Measurements from ENCODE around the gene SLC35B2.

The SLC35B2 gene

GRCh38 chr6:44257025-44257752 lies at the start of gene SLC35B2:
Gene SLC35B2 (minus strand): TSS chr6:44257528. CDS start chr6:44257410, 118 bp downstream.
- DNase-seq, result peak; percentile 69

- no peak for DNase-seq
These were observed 49.4 kb upstream of the SLC35B2 start for GRCh38 chr6:44306710-44307109.

- no peak for DNase-seq
These were observed 47.9 kb upstream of the SLC35B2 start for GRCh38 chr6:44305200-44305725.

- no peak for DNase-seq
These were observed 47.2 kb upstream of the SLC35B2 start for GRCh38 chr6:44304282-44305199.

DNA sequence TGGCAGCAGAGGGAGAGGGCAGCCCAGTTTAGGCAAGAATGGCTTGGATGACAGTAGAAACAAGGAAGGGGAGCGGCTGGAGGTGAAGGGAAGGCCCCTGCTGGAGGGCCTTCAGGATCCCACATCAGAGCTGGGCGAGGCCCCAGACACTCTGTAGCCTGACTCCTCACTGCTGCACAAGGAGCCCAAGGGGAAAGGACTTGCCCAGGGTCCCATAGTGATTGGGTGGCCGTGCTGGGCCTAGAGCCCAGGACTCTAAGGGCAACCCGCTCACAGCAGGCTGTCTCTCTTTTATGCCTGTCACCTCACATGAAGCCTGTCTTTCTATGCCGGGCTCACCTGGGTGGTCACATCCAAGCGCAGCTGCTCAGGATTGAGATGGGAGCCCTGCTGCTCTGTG lies 46.5 kb upstream of the SLC35B2 start:
- no peak for DNase-seq

GRCh38 chr6:44302856-44303255 lies 45.5 kb upstream of the SLC35B2 start:
- DNase-seq, result no peak

DNA sequence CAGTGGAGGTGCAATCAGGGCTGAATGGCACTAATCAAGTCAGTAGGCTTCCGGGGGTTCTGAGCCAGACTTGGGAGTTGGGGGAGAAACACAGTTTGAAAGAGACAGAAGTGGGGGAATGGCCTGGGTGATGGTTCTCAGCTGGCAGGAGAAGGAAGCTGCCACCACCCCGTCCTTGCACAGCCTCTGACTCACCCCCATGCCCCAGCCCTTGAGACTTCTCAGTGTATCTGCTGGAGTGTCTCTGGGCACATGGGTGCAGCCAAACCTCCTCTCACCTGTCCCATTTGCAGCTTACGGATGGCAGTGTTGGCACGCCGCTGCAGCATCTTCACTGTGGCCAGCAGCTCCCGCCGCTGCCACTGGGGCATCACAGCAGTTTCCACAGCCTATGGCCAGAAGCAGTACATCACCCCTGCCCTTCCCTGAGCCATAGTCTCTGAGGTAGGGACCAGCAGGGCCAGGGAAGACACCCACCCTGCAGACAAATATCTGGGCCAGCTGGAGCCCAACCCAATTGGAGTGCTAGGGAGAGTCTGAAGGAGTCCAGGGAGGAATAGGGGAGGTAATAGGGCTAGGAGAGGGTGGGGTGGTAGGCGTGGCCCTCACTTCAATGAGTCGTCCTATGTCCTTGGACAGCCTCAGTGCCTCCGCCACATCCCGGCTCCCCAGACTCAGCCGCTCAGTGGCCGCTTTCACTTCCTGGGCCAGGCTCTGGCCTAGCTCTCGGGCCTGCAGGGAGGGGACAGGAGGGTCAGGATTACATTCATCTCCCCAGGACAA lies 44.6 kb upstream of the SLC35B2 start:
- no peak for DNase-seq

DNA sequence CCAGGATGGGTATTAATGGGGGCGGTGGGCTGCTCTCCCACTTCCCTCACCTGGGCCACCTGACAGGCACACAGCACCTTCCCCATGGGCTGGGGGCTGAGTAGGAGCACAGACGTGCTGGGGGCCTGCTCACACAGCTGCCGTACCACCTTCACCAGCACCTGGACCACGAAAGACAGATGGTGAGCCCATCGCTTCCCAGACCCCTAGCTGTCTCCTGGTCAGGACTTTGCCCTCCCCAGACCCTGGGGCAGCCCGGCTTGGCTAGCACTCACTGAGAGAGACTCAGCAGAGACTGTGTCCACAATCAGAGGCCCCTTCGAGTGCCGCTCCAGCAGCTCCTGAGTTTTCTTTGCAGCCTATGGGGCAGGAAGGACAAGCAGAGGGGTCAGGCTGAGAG lies 43.8 kb upstream of the SLC35B2 start:
- no peak for DNase-seq

- no peak for DNase-seq
These were observed 43.0 kb upstream of the SLC35B2 start for GRCh38 chr6:44300292-44300823.

GRCh38 chr6:44298864-44299263 lies 41.5 kb upstream of the SLC35B2 start:
- no peak for DNase-seq

DNA sequence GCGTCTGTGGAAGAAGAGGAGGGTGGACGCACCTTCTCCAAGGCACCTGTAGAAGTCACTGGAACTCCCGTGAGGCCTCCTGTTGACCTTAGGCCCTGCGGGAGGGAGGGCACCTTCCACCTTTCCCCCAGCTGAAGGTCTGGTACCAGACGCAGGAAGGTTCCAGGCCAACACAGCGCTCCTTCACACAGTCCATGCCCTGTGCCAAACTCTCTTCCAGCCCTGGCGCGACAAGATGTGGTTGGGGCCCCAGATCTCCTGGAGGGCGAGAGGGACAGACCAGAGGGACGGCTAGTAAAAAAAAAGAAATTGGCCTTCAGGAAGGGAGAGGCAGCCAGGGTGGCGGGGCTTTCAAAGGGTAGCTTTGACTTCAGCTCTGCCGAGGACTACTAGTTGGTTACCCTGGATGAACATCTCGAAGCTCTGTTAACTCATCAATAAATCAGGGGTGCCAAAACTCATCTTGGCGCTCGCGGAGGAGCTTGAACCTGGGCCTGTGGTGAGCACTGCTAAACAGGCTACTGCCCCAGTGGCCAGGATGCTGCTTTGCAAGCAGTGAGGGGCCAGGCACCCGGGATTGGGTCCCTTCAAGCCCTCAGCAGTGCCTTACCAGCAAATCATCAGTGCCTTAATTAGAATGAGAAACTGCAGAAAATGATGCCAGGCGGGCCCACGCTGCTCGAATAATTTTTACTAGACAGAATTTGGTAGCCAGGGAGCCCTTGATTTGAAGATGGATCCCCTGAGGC lies 40.9 kb upstream of the SLC35B2 start:
- DNase-seq, result no peak

DNA sequence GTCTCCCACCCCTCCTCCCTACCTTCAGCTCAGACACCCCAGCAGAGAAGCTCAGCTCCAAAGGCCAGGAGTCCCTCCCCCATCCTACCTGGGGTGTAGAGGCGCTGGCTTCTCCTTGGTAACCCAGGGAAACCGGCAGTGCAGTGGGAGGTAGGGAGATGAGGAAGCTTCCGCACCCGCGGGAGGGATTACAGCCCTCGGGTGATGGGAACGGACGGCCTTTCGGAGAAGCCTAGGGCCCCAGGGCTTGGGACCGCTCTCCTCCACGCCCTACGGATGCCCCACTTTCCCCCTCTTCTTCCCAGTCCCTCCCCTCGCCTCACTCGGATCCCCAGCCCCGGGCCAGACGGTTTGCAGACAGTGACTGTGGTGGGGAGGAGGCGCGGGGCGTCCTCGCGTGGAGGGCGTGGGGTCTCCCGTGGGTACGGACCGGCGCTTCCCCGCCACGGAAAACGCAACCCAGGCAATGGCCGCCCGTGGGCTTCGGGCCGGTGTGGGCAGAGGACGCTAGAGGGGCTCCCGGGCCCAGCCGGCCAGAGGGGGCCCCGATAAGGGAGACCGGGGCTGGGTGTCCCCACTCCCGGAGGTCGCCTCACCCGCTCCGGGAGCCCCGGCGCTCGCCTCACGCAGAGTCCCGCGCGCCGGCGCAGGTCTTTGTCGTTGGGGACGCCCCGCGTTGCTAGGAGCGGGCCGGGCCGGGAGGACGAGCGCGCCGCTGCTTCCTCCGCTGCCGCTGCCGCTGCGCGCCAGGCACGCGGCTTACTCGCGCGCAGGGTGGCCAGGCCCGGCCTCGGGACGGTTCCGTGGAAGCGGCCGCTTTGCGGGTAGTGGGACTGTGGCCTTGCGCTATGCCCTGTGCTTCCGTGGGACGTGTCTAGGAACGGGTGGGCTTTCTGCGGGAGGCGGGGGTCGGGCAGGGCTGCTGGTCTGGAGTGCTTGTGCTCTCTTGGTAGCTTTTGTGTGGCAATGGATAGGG lies 40.0 kb upstream of the SLC35B2 start:
- DNase-seq, result peak; percentile 17

DNA sequence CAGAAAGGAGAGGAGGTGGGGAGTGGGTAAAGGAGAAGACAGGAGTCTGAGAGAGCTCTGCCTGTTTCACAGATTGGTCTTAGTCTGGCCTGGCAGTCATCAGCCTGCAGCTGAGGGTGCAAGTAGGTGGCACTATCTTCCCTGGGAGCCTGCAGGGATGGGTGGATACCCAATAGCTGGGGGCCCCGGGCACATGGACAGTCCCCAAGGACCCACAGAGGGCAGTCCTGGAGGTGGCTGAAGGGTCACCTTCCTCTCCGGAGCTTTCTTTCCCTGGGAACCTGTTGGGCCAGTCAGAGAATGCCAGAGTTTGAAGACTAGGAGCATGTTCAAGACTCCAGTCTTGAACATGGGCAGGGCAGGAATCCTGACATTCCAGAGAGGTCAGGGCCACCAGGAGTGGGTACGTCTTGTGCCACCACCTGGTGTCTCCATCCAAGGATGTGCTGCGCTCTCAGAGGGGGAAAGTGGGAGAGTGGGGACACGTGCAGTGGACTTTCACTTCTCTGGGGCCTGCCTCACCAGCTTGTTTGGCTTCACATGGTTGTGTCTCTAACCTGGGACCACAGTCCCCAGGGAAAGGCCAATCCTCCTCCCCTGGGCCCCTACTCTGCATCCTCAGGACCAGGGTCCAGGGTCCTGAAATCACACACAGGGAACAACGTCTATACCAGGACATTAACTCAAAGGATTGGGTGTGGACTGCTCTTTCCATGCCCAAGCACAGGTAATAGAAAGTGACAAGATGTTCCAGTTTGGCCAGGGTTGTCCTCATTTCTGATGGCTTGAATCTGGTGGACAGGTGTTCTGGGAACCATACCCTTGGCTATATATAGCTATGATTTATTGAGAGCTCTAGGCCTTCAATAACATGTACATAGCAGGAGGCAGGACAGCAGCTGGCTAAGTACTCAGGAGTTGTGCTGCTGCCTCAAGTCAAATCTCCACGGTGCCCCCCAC lies 37.8 kb upstream of the SLC35B2 start:
- DNase-seq, result no peak

DNA sequence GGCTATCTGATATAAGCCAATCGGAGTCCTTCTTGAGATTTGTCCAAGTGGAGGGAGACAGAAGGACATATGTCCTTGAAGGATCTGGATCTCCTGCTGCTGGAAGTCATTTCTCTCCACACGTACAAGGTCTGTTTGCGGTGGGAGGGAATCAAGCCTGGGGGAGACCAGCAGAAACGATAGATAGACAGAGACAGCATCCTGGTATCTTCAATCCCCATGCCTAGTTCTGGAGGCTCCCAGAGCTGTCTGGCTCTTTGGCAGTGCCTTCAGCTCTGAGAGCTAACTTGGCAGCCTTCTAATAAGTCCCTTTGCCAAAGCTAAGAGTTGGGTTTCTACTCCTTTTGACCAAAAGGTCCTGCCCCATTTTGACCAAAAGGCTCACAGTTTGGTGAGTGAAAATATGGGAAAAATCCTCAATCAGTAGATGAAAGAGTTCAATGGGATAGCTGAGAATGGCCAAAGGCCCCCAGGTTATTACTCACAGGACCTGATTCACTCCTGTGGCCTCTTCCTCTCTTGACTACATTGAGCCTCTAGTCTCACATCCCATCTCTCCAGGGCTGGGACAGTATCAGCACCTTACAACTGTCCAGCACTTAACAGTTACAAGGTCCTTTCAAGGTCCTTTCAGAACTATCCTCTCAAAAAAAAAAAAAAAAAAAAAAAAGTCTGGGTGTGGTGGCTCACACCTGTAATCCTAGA lies 35.5 kb upstream of the SLC35B2 start:
- DNase-seq, result no peak

DNA sequence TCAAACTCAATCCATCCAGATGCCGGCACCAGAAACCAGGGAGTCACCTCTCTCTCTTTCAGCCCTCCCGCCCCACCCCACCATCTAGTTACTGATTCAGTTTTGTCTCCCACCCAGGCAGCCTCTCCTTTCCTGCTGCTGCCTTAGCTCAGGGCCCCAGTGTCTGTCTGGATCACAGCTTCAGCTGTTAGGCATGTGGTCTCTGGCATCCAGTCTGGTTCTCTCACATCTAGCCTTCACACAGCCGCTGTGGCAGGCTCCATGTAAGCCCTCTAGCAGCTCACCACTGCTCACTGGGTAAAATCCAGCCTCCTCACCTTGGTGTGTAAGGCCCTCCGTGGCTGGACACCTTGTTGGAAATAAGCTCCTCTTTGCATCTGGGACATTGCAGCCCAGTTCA lies 34.5 kb upstream of the SLC35B2 start:
- no peak for DNase-seq

GRCh38 chr6:44289726-44290260 lies 32.5 kb upstream of the SLC35B2 start:
- DNase-seq, result peak; percentile 81

- DNase-seq, result no peak
These were observed 29.4 kb upstream of the SLC35B2 start for GRCh38 chr6:44286747-44287146.

DNA sequence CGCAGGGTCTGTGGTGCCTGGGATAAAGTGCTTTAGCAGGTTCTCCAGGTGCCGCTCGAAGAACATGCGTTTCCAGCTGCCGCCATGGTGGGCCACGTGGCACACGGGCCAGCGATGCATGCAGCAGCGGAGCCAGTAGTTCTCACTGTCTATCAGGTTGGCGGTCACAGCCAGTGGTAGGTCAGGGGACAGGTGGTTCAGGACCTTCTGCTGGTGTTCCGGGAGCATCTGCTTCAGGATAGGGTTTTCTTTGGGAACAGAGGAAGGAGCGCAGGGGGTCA lies 28.9 kb upstream of the SLC35B2 start:
- DNase-seq, result no peak
